OCI-LY7 (cell line): ENCODE measurements around the gene NEUROG2. TPM values are rescaled to one million over a fixed set of nuclear protein-coding genes. Genes with fewer than 3 reads are reported as not detected.

Source experiments
- BruUV-seq: library from RNA; stranded (reverse); fragments of 400-500 nt; replicated peaks from 2 replicates; lab custom pipeline; 2021; lab: Mats Ljungman, UMichigan
- CTCF ChIA-PET: fragments of 300-600 bp; sonication (Branson Sonifier 250); formaldehyde crosslinking; loops from one replicate; lab custom pipeline; 2022; ENCODE audit warnings: antibody characterized with exemption; ENCODE audit not compliant: unreplicated experiment; lab: Charles Lee
- POLR2A ChIA-PET: fragments of 300-600 bp; sonication (Branson Sonifier 250); formaldehyde crosslinking; loops from one replicate; lab custom pipeline; 2022; ENCODE audit warnings: antibody characterized with exemption; lab: Charles Lee
- DNase-seq: peaks from one replicate; pipeline ENCODE4 v3.0.0-alpha.2; 2015; ENCODE audit warnings: low spot score
- H2AFZ ChIP-seq: fragments of 200-600 bp; sonication (generic), shearing (Covaris generic); 2 replicates; pipeline ENCODE4 v1.6.1; 2014; ENCODE audit warnings: mild to moderate bottlenecking, antibody characterized with exemption, low read length, moderate library complexity
- H3K27ac ChIP-seq: fragments of 200-600 bp; sonication (generic); 2 replicates; pipeline ENCODE4 v1.5.1; 2014; ENCODE audit warnings: mixed run types, low read depth, mild to moderate bottlenecking, moderate library complexity, low read length, inconsistent platforms; ENCODE audit not compliant: poor library complexity, severe bottlenecking
- H3K36me3 ChIP-seq: fragments of 200-600 bp; sonication (generic); 2 replicates; pipeline ENCODE4 v1.6.1; 2014; ENCODE audit warnings: mild to moderate bottlenecking, antibody characterized with exemption, low read length, moderate library complexity, mixed read lengths; ENCODE audit not compliant: insufficient read depth
- H3K4me1 ChIP-seq: fragments of 200-600 bp; sonication (generic); 2 replicates; pipeline ENCODE4 v1.5.1; 2014; ENCODE audit warnings: mild to moderate bottlenecking, low read length; ENCODE audit not compliant: insufficient read depth, poor library complexity, severe bottlenecking
- H3K4me2 ChIP-seq: fragments of 200-600 bp; sonication (generic); 2 replicates; pipeline ENCODE4 v1.6.1; 2014; ENCODE audit warnings: mild to moderate bottlenecking, low read length
- H3K4me3 ChIP-seq: fragments of 200-600 bp; sonication (generic); 2 replicates; pipeline ENCODE4 v1.5.1; 2014; ENCODE audit warnings: mild to moderate bottlenecking, low read depth, low read length; ENCODE audit not compliant: poor library complexity, severe bottlenecking
- H3K79me2 ChIP-seq: fragments of 200-600 bp; sonication (generic); 2 replicates; pipeline ENCODE4 v1.6.1; 2016; ENCODE audit warnings: low read depth, mild to moderate bottlenecking, low read length, moderate library complexity, mixed read lengths; ENCODE audit not compliant: insufficient read depth
- H3K9me2 ChIP-seq: fragments of 200-600 bp; sonication (generic); 2 replicates; pipeline ENCODE4 v1.6.1; 2016; ENCODE audit warnings: mild to moderate bottlenecking, low read length, mixed read lengths; ENCODE audit not compliant: insufficient read depth
- H3K9me3 ChIP-seq: fragments of 200-600 bp; sonication (generic); 2 replicates; pipeline ENCODE4 v1.6.1; 2014; ENCODE audit warnings: mild to moderate bottlenecking, mixed run types, low read length, mixed read lengths
- H4K20me1 ChIP-seq: fragments of 200-600 bp; sonication (generic); 2 replicates; pipeline ENCODE4 v1.6.1; 2014; ENCODE audit warnings: mild to moderate bottlenecking, antibody characterized with exemption, low read length, moderate library complexity, mixed read lengths; ENCODE audit not compliant: insufficient read depth
- CTCF ChIP-seq: fragments of 200-600 bp; sonication (generic); conservative IDR thresholded peaks from 2 replicates; pipeline ENCODE4 v1.5.1; 2014; ENCODE audit warnings: mild to moderate bottlenecking, antibody characterized with exemption, low read length, moderate library complexity, mixed read lengths
- EZH2phosphoT487 ChIP-seq: fragments of 200-600 bp; sonication (generic); IDR thresholded peaks from 2 replicates; pipeline ENCODE4 v1.6.1; 2018; ENCODE audit warnings: low read depth, borderline replicate concordance, mild to moderate bottlenecking, mixed run types, antibody characterized with exemption, low read length, moderate library complexity, mixed read lengths
- intact Hi-C: fragments of 100-400 bp; cut with micrococcal nuclease; formaldehyde crosslinking; loops from one replicate; pipeline ENCODE4 v1.10.0; 2022; ENCODE audit not compliant: unreplicated experiment
- total RNA-seq, 2 experiments: library from RNA; depleted of rRNA in 1 of 2; stranded (reverse); fragments of >200 nt in 1 of 2; shearing (Covaris generic) in 1 of 2; gene quantifications; 2 replicates each; pipeline ENCODE4 v1.2.3, GENCODE V29; 2014 to 2022

NEUROG2 gene
- total RNA-seq, 2 experiments from 2014 or later: 0.06 TPM; not detected in 1

GRCh38 chr4:112552668-112553067, 36.7 kb upstream of the NEUROG2 start:
- no peak for DNase-seq
- Histone ChIP-seq H3K36me3 (peaks cover 27% of the 10 kb centered on the region), H3K4me2 (no peak overlapping the region), H3K27ac (no peak overlapping the region), H3K9me3 (no peaks in the 10 kb centered on the region), H3K4me1 (no peaks in the 10 kb centered on the region), H3K4me3 (no peak overlapping the region), H3K79me2 (no peaks in the 10 kb centered on the region), H2AFZ (no peak overlapping the region), H3K9me2 (no peaks in the 10 kb centered on the region), H4K20me1 (no peaks in the 10 kb centered on the region)
- intact Hi-C loops: no loop called here
- no TSS peak for BruUV-seq
- POLR2A ChIA-PET: no interaction called here
- TF ChIP-seq EZH2phosphoT487 (no peak), CTCF (no peak)
- CTCF ChIA-PET: no interaction called here

DNA sequence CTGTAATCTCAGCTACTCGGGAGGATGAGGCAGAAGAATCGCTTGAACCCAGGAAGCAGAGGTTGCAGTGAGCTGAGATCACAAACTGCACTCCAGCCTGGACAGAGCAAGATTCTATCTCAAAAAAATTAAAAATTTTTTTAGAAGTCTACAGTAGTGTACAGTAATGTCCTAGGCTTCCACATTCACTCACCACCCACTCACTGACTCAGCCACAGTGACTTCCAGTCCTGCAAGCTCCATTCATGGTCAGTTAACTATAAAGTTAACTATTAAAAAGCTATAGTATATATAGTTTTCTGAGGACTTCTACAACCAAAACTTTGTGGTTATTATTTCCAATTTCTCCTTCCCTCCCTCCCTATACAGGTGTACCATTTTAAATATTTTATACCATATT, 34.7 kb upstream of the NEUROG2 start:
- Histone ChIP-seq H4K20me1 (no peaks in the 10 kb centered on the region), H3K27ac (no peak overlapping the region), H3K9me2 (no peaks in the 10 kb centered on the region), H3K4me1 (no peaks in the 10 kb centered on the region), H3K4me3 (no peak overlapping the region), H3K79me2 (no peaks in the 10 kb centered on the region), H3K4me2 (no peak overlapping the region), H3K9me3 (no peaks in the 10 kb centered on the region), H3K36me3 (peaks cover 33% of the 10 kb centered on the region), H2AFZ (no peak overlapping the region)
- CTCF ChIA-PET: interaction anchor here (1.3 kb wide), 1 partner anchor 27 kb away, joined by 3 read pairs; no protein-coding TSS in a partner anchor
- intact Hi-C loops: no loop called here
- no peak for DNase-seq
- TF ChIP-seq CTCF (no peak), EZH2phosphoT487 (no peak)
- no TSS peak for BruUV-seq
- POLR2A ChIA-PET: interaction anchor here (0.7 to 1.7 kb wide), 6 partner anchors 9 to 317 kb away, joined by 3 to 9 read pairs (median 3); no protein-coding TSS in a partner anchor

DNA sequence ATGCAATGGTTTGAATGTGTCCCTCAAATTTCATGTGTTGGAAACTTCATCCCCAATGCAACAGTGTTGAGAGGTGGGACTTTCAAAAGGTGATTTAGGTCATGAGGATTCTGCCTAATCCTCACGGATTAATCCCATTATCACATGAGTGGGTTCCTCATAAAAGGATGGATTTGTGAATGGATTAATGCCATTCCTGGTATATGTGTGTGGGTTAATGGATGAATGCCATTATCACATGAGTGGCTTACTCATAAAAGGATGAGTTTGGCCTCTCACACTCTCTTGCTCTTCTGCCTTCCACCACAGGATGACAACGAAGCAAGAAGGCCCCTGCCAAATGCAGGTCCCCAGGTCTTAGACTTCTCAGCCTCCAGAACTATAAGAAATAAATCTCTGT, 30.5 kb upstream of the NEUROG2 start:
- no peak overlapping the region for H2AFZ ChIP-seq
- no peaks in the 10 kb centered on the region for H3K79me2 ChIP-seq
- DNase-seq: no peak
- no peak for TF ChIP-seq CTCF
- no peak for TF ChIP-seq EZH2phosphoT487
- no peaks in the 10 kb centered on the region for H3K9me2 ChIP-seq
- CTCF ChIA-PET: no interaction called here
- no peak overlapping the region for H3K4me2 ChIP-seq
- no peak overlapping the region for H3K4me3 ChIP-seq
- H3K36me3 ChIP-seq: peaks cover 24% of the 10 kb centered on the region; the same call in 1 of the 2 replicates
- POLR2A ChIA-PET: no interaction called here
- intact Hi-C loops: no loop called here
- BruUV-seq: no TSS peak
- H3K9me3 ChIP-seq: no peaks in the 10 kb centered on the region
- H3K27ac ChIP-seq: no peak overlapping the region
- H4K20me1 ChIP-seq: no peaks in the 10 kb centered on the region
- H3K4me1 ChIP-seq: no peaks in the 10 kb centered on the region
